ENCODE data around the gene CLDN20.
A peak's percentile ranks its signal among the peaks of the same experiment; 100 is the strongest.

CLDN20 gene

GRCh38 chr6:155314773-155315515 lies 51.1 kb downstream of the CLDN20 start (continued):
- TF ChIP-seq ZNF645 (tag by site-specific recombination; IDR thresholded peaks at IDR 0.05) (no peak), ZNF266 (tag by site-specific recombination; IDR thresholded peaks at IDR 0.05; ENCODE audit: low read depth) (no peak), ZNF660 (tag by site-specific recombination; IDR thresholded peaks at IDR 0.05) (peak; percentile 88), ZNF843 (tag by site-specific recombination; IDR thresholded peaks at IDR 0.05) (peak; percentile 54; the same call in 1 of the 2 replicates), ZNF292 (tag by site-specific recombination; IDR thresholded peaks at IDR 0.05; ENCODE audit: borderline replicate concordance, low read depth) (no peak), MZF1 (tag by site-specific recombination; IDR thresholded peaks at IDR 0.05; ENCODE audit: borderline replicate concordance) (no peak; the same call in 1 of the 2 replicates), ZNF707 (tag by site-specific recombination; IDR thresholded peaks at IDR 0.05) (no peak), ZNF157 (tag by site-specific recombination; IDR thresholded peaks at IDR 0.05) (no peak), ZNF621 (tag by site-specific recombination; IDR thresholded peaks at IDR 0.05) (no peak), ZNF280D (tag by site-specific recombination; IDR thresholded peaks at IDR 0.05) (peak; percentile 60; the same call in 1 of the 2 replicates), ZNF112 (tag by site-specific recombination; IDR thresholded peaks at IDR 0.05) (no peak), ZNF560 (tag by site-specific recombination; IDR thresholded peaks at IDR 0.05; ENCODE audit: borderline replicate concordance) (no peak), KLF10 (tag by site-specific recombination; IDR thresholded peaks at IDR 0.05) (peak; percentile 48), KLF8 (tag by site-specific recombination; IDR thresholded peaks at IDR 0.05) (0 out of 2 replicates have a peak, but pooled peaks have one; percentile 81), ZNF398 (tag by site-specific recombination; IDR thresholded peaks at IDR 0.05) (no peak), ZSCAN5A (tag by site-specific recombination; IDR thresholded peaks at IDR 0.05) (peak; percentile 35; the same call in 1 of the 2 replicates), ZBTB20 (tag by site-specific recombination; IDR thresholded peaks at IDR 0.05) (no peak), ZNF354C (tag by site-specific recombination; IDR thresholded peaks at IDR 0.05; ENCODE audit: borderline replicate concordance, low read depth) (no peak), ZNF202 (tag by site-specific recombination; IDR thresholded peaks at IDR 0.05; ENCODE audit: borderline replicate concordance) (no peak), REST (tag by site-specific recombination; IDR thresholded peaks at IDR 0.05) (peak; percentile 35), HOXA7 (CRISPR knock-in tag; IDR thresholded peaks at IDR 0.05; ENCODE audit: borderline replicate concordance) (no peak), REPIN1 (tag by site-specific recombination; IDR thresholded peaks at IDR 0.05; ENCODE audit: low read depth) (peak; percentile 65; the same call in 1 of the 2 replicates), SCRT2 (tag by site-specific recombination; IDR thresholded peaks at IDR 0.05) (no peak), ZNF341 (tag by site-specific recombination; IDR thresholded peaks at IDR 0.05; ENCODE audit: low read depth) (peak; percentile 69), ZNF23 (tag by site-specific recombination; IDR thresholded peaks at IDR 0.05; ENCODE audit: borderline replicate concordance) (no peak), ZNF513 (tag by site-specific recombination; IDR thresholded peaks at IDR 0.05) (0 out of 2 replicates have a peak, but pooled peaks have one; percentile 22)
